Measurements from ENCODE around the gene IL17REL.

IL17REL gene

GRCh38 chr22:50008151-50009040, 4.2 kb downstream of the IL17REL start:
- in situ Hi-C loops (cut with MboI; ENCODE audit: low sequenced_read_pairs) = no loop called here

- in situ Hi-C loops (cut with MboI; ENCODE audit: low sequenced_read_pairs) = no loop called here
These were observed 5.5 kb downstream of the IL17REL start for GRCh38 chr22:50007057-50007511.

- in situ Hi-C loops (cut with MboI; ENCODE audit: low sequenced_read_pairs) = no loop called here
These were observed 7.6 kb downstream of the IL17REL start for GRCh38 chr22:50004918-50005317.

GRCh38 chr22:50002791-50003190, 9.8 kb downstream of the IL17REL start:
- in situ Hi-C loops (cut with MboI; ENCODE audit: low sequenced_read_pairs) = no loop called here

- in situ Hi-C loops (cut with MboI; ENCODE audit: low sequenced_read_pairs) = no loop called here
These were observed 11.0 kb downstream of the IL17REL start for GRCh38 chr22:50001388-50002231.

GRCh38 chr22:50000587-50001387, 11.8 kb downstream of the IL17REL start:
- in situ Hi-C loops (cut with MboI; ENCODE audit: low sequenced_read_pairs) = no loop called here

- in situ Hi-C loops (cut with MboI; ENCODE audit: low sequenced_read_pairs) = no loop called here
These were observed 12.5 kb downstream of the IL17REL start for GRCh38 chr22:49999946-50000586.

GRCh38 chr22:49999063-49999945, 13.3 kb downstream of the IL17REL start:
- in situ Hi-C loops (cut with MboI; ENCODE audit: low sequenced_read_pairs) = no loop called here

GRCh38 chr22:49998718-49999062, 13.9 kb downstream of the IL17REL start:
- in situ Hi-C loops (cut with MboI; ENCODE audit: low sequenced_read_pairs) = no loop called here

GRCh38 chr22:49997932-49998717, 14.4 kb downstream of the IL17REL start:
- in situ Hi-C loops (cut with MboI; ENCODE audit: low sequenced_read_pairs) = no loop called here

GRCh38 chr22:49997251-49997599, 15.3 kb downstream of the IL17REL start:
- in situ Hi-C loops (cut with MboI; ENCODE audit: low sequenced_read_pairs) = no loop called here

- in situ Hi-C loops (cut with MboI; ENCODE audit: low sequenced_read_pairs) = no loop called here
These were observed 15.9 kb downstream of the IL17REL start for GRCh38 chr22:49996518-49997250.

GRCh38 chr22:49996119-49996517, 16.4 kb downstream of the IL17REL start:
- in situ Hi-C loops (cut with MboI; ENCODE audit: low sequenced_read_pairs) = no loop called here

- in situ Hi-C loops (cut with MboI; ENCODE audit: low sequenced_read_pairs) = no loop called here
These were observed 17.0 kb downstream of the IL17REL start for GRCh38 chr22:49995361-49996118.

GRCh38 chr22:49995041-49995360, 17.6 kb downstream of the IL17REL start:
- in situ Hi-C loops (cut with MboI; ENCODE audit: low sequenced_read_pairs) = no loop called here

- in situ Hi-C loops (cut with MboI; ENCODE audit: low sequenced_read_pairs) = no loop called here
These were observed 18.1 kb downstream of the IL17REL start for GRCh38 chr22:49994361-49995040.
